Small intestine (tissue), 16 donors: ENCODE results near the gene PPP1R2B. TPM values are rescaled to one million over a fixed set of nuclear protein-coding genes. Genes with fewer than 3 reads are reported as not detected.

Source experiments
- DNase-seq, 2 donors: peaks; one replicate each; pipeline versions ENCODE4 v3.0.0 to v3.0.0-alpha.2; 2013
- FAIRE-seq: peaks from 2 replicates; lab custom pipeline; 2012; peaks lifted over from hg19 to GRCh38; lab: Jason Lieb, UNC
- H3K27ac ChIP-seq, 3 donors: one replicate each; pipeline ENCODE4 v1.5.1; 2013; ENCODE audit warnings: low read length in 2 of 3, mild to moderate bottlenecking in 2 of 3, control low read depth in 1 of 3, inconsistent platforms in 1 of 3, low read depth in 1 of 3, moderate library complexity in 1 of 3
- H3K27me3 ChIP-seq, 3 donors: one replicate each; pipeline ENCODE4 v1.6.1; 2013; ENCODE audit warnings: low read length in 3 of 3, inconsistent platforms in 1 of 3; ENCODE audit not compliant: control insufficient read depth in 3 of 3, insufficient read depth in 3 of 3
- H3K36me3 ChIP-seq, 3 donors: one replicate each; pipeline ENCODE4 v1.6.1; 2013; ENCODE audit warnings: low read length in 3 of 3, inconsistent platforms in 1 of 3, low read depth in 1 of 3, mild to moderate bottlenecking in 1 of 3, moderate library complexity in 1 of 3; ENCODE audit not compliant: control insufficient read depth in 3 of 3, insufficient read depth in 2 of 3
- H3K4me1 ChIP-seq, 3 donors: one replicate each; pipeline ENCODE4 v1.6.1; 2013; ENCODE audit warnings: low read length in 2 of 3, inconsistent platforms in 1 of 3, low read depth in 1 of 3, mild to moderate bottlenecking in 1 of 3, moderate library complexity in 1 of 3; ENCODE audit not compliant: control insufficient read depth in 3 of 3, insufficient read depth in 2 of 3
- H3K4me3 ChIP-seq, 3 donors: one replicate each; pipeline ENCODE4 v1.5.1; 2013; ENCODE audit warnings: low read length in 3 of 3, control low read depth in 1 of 3, inconsistent platforms in 1 of 3, low read depth in 1 of 3, mild to moderate bottlenecking in 1 of 3, moderate library complexity in 1 of 3
- H3K9me3 ChIP-seq, 2 donors: one replicate each; pipeline ENCODE4 v1.6.1; 2013; ENCODE audit warnings: low read depth in 1 of 2, low read length in 1 of 2; ENCODE audit not compliant: control insufficient read depth in 2 of 2, insufficient read depth in 1 of 2
- WGBS, 3 donors: extraction: QIAGEN DNeasy Blood & Tissue Kit; methylation state at CpG; one replicate each; pipeline ENCODE4 v1.1.7; 2013; 5-methylcytosine and 5-hydroxymethylcytosine counted together
- long read RNA-seq, 10 donors: transcript quantifications; one replicate each; lab custom pipeline, GENCODE V29; 2026
- polyA plus RNA-seq, 4 donors: library from polyadenylated mRNA; stranded (reverse) in 3 of 4; unstranded in 1 of 4; fragments of 200-250 nt in 3 of 4; fragments of 120-200 nt in 1 of 4; gene quantifications; one replicate each; pipeline versions ENCODE4 v1.2.1 to v1.2.3, GENCODE V29; 2013
- donor health status: healthy with polysubstance abuse.
- donor health status: control.
- donor health status: control.
- donor health status: Bipolar disorder and iron deficiency.
- donor health status: healthy.

PPP1R2B gene
- under 1 TPM in 2 of 4 donors, not detected in 2; 0.03 to 0.10 TPM for polyA plus RNA-seq
- long read RNA-seq, donor 1, result 0 reads
- long read RNA-seq, donor 2, result 0 reads
- long read RNA-seq, donor 3, result 0 reads
- long read RNA-seq, donor 4, result 0 reads
- long read RNA-seq, donor 5, result 0 reads
- long read RNA-seq, donor 6, partial matches to known transcripts, result 0 of 1 reads
- long read RNA-seq, donor 6, other reads (novel, unspliced or antisense), result 0 of 1 reads
- long read RNA-seq, donor 7, result 0 reads
- long read RNA-seq, donor 8, result 0 reads
- long read RNA-seq, donor 9, result 0 reads
- long read RNA-seq, donor 10, result 0 reads

DNA sequence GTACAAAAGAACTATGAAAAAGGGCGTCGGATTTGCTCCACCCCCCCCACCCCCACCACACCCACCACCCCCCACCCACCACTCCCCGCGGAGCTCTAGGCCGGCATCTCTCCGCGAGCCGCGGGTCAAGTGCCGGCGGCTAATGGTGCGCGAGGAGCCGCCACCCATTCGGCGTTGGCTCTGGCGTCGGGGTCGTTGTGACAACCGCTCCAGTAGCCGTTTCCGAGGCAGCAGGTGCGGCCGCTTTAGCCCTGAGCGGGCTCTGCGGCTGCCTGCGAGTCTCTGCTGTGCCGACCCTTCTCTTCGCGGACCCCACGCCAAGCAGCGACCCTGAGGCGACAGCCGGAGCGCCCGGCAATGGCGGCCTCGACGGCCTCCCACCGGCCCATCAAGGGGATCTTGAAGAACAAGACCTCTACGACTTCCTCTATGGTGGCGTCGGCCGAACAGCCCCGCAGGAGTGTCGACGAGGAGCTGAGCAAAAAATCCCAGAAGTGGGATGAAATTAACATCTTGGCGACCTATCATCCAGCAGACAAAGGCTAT, at the start of gene PPP1R2B:
PPP1R2B (plus strand) TSS at position 90 of the 546 bp plus-strand sequence; CDS start at position 358, 268 bp downstream.
- 48 to 64% (median 54%) methylated on average over 48 of the region's 48 CpGs for WGBS, 3 donors
- Histone ChIP-seq H3K36me3 (no peaks in the 10 kb centered on the region), H3K4me3 (no peak within 1 kb of the TSS), H3K9me3 (no peaks in the 10 kb centered on the region), H3K27me3 (peaks cover 0 to 8% (median 6%) of the 10 kb centered on the region in 3 donors), H3K4me1 (no peaks in the 10 kb centered on the region), H3K27ac (no peak within 1 kb of the TSS)
- DNase-seq (no peak), FAIRE-seq (no peak)

DNA sequence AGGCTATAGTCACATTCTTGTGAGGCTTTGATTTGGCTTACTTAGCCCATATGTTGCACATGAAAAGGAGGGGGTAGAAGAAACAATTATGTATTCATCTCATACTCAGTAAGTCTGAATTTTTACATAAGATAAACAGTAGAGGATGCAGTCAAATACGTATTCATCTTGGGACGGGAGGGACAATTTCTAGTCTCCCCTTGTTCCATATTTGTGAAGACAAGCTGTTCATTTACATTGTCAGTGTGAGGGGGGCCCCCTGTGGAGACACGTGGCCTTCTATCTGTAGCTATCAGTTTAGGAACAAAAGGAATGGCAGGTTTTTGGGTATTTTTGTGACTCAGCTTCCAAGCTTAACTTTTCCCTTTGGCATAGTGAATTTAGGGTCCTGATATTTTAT, 49.2 kb upstream of the PPP1R2B start:
- FAIRE-seq, result no peak
- 68 to 80% (median 76%) methylated on average over 3 of the region's 3 CpGs for WGBS, 3 donors
- H3K36me3 ChIP-seq, result no peaks in the 10 kb centered on the region
- H3K4me1 ChIP-seq, result peaks cover 0 to 5% (median 0%) of the 10 kb centered on the region in 3 donors
- no peak overlapping the region for H3K27ac ChIP-seq
- H3K4me3 ChIP-seq, result no peak overlapping the region
- H3K27me3 ChIP-seq, result no peaks in the 10 kb centered on the region
- DNase-seq, result no peak
- no peaks in the 10 kb centered on the region for H3K9me3 ChIP-seq

DNA sequence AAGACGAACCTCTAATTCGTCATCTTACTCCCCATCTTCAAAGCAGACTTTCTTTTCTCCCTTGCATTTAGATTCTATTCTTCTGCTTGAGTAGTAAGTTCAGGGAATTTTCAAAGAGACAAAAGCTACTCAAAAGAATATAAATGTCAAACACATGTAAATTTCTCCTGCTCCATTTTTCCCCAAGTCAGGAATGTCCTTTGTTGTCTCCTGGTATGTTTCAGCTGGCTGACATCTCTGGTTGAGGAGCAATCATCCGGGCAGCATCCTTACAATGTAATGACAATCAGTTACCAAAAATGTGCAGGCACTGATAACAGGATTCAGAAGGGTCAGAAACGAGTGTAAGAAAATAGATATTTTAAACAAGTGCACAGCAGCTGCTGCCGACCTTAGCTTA, 47.6 kb upstream of the PPP1R2B start:
- no peaks in the 10 kb centered on the region for H3K36me3 ChIP-seq
- H3K4me3 ChIP-seq, result no peak overlapping the region
- WGBS, 3 donors, result 79 to 85% (median 84%) methylated on average over 5 of the region's 5 CpGs
- peaks cover 0 to 3% of the 10 kb centered on the region in 2 donors for H3K9me3 ChIP-seq
- H3K27me3 ChIP-seq, result no peaks in the 10 kb centered on the region
- FAIRE-seq (no peak), DNase-seq (no peak)
- no peak overlapping the region for H3K27ac ChIP-seq
- peaks cover 0 to 5% (median 0%) of the 10 kb centered on the region in 3 donors for H3K4me1 ChIP-seq

DNA sequence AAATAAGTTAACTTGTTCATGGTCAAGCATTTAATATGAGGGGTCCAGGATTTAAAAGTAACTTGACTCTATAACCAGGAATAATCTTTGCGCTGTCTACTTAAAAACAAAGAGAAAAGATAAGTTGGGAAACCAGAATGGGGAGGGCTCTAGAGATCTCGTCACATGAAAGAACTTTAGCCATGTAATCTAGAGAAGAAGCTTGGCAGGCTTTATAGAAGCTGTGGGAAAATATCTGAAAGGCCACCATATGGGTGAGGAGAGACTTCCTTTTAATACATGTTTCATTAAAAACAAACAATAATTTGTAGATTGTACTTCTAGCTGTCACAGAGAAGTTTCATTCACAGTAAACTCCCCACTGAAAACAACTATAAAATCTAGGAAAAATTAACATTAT, 46.7 kb upstream of the PPP1R2B start:
- DNase-seq (no peak), FAIRE-seq (no peak)
- 51 to 54% (median 52%) methylated on average over 2 of the region's 2 CpGs for WGBS, 3 donors
- Histone ChIP-seq H3K27ac (no peak overlapping the region), H3K4me1 (peaks cover 0 to 5% (median 0%) of the 10 kb centered on the region in 3 donors), H3K36me3 (no peaks in the 10 kb centered on the region), H3K4me3 (no peak overlapping the region), H3K9me3 (peaks cover 0 to 3% of the 10 kb centered on the region in 2 donors), H3K27me3 (no peaks in the 10 kb centered on the region)

DNA sequence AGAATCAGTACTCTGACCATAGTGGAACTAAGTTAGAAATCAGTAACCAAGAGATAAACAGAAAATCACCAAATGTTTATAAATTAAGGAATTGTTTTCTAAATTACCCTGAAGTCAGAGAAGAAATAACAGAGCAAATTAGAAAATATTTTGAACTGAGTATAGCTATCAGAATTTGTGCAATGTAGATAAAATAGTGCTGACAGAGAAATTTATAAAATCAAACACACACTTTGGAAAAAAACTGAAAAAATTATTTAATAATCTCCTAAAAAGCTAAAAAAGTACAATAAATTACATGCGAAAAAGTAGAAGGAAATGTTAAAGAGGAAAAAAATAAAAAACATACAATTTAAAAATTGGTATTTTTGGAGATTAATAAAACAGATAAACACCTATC, 37.1 kb upstream of the PPP1R2B start:
- Histone ChIP-seq H3K36me3 (no peaks in the 10 kb centered on the region), H3K4me1 (no peaks in the 10 kb centered on the region), H3K27me3 (no peaks in the 10 kb centered on the region), H3K4me3 (no peak overlapping the region), H3K9me3 (no peaks in the 10 kb centered on the region), H3K27ac (no peak overlapping the region)
- DNase-seq (no peak), FAIRE-seq (no peak)
- WGBS, 3 donors, result 95 to 96% (median 96%) methylated on average over 1 of the region's 1 CpG

DNA sequence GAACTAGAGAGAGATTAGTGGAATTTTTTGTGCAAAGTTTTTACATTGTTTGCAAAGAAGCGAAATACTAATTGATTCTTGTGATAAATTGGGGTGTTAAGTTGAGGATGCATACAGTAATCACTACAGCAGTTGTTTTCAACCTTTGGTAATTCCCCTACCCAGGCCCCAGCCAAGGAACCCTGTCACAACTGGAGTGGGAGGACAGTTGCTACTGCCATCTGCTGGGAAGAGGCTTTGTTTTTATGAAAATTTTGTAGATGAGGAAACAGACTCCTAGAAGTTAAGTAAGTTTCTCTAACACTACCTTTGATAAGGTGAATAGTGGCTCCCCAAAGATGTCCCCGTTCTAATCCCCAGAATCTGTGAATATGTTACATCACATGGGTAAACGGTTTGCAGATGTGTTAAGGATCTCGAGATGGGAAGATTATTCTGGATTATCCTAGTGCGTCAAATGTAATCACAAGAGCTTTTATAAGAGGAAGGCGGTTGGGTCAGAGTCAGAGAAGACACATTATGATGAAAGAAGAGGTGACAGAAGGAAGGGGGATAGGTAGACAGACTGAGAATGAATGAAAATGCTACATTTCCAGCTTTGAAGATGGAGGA, 34.0 kb upstream of the PPP1R2B start:
- no peak overlapping the region for H3K27ac ChIP-seq
- H3K4me1 ChIP-seq, result no peaks in the 10 kb centered on the region
- H3K4me3 ChIP-seq, result no peak overlapping the region
- no peaks in the 10 kb centered on the region for H3K9me3 ChIP-seq
- 48 to 68% (median 51%) methylated on average over 6 of the region's 6 CpGs for WGBS, 3 donors
- H3K27me3 ChIP-seq, result no peaks in the 10 kb centered on the region
- DNase-seq (peak; percentile 21 to 57), FAIRE-seq (no peak)
- H3K36me3 ChIP-seq, result no peaks in the 10 kb centered on the region

DNA sequence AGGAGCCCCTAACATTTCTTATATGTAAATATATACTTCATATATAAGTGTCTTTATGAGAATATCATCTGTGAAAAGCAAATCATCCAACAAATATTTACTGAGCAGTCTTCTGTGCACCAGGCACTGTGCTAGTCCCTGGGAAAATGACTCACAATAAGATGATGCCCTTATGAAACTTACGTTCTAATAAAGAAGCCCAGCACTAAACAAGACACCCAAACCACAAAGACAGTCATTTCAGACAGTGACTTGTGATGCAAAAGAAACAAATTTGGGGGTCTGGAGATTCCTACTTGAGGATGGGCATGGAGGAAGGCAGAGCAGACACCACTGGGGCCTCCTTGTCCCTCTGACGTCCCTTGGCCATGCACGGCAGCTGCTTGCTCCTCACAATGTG, 30.6 kb upstream of the PPP1R2B start:
- H3K4me1 ChIP-seq, result no peaks in the 10 kb centered on the region
- WGBS, 3 donors, result 80 to 88% (median 81%) methylated on average over 3 of the region's 3 CpGs
- DNase-seq (no peak), FAIRE-seq (no peak)
- H3K4me3 ChIP-seq, result no peak overlapping the region
- H3K9me3 ChIP-seq, result no peaks in the 10 kb centered on the region
- no peaks in the 10 kb centered on the region for H3K27me3 ChIP-seq
- H3K36me3 ChIP-seq, result no peaks in the 10 kb centered on the region
- H3K27ac ChIP-seq, result no peak overlapping the region

DNA sequence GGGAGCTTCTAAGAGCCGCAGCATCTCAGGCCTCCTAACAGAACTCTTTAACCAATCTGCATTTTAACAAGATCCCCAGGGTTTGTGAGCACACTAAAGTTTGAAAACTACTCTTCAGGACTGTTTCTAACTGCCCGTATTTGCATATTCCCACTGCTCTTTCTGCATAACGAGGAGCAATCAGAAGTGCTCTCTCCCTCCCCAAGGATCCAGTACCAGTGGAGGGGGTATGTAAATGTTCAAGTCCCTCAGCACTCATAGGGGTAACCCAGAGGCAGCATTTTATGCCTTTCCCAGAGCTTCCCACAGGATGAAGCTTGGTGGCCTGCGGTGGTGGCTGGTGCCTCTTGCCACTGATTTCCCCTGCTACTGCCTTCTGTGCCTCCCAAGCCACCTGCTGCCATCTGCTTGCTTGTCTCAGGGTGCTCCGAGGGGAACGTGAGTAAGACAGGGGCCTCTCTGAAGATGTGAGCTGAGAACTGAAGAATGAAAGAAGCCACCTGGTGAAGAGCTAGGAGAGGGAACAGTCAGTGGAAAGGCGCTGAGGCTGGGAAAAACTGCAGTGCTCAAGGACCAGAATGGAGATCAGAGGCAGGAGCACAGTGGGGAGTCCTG, 30.0 kb upstream of the PPP1R2B start:
- Histone ChIP-seq H3K27ac (no peak overlapping the region), H3K4me3 (no peak overlapping the region), H3K4me1 (no peaks in the 10 kb centered on the region), H3K36me3 (no peaks in the 10 kb centered on the region), H3K9me3 (no peaks in the 10 kb centered on the region), H3K27me3 (no peaks in the 10 kb centered on the region)
- FAIRE-seq, result no peak
- no peak for DNase-seq
- 77 to 80% (median 80%) methylated on average over 7 of the region's 7 CpGs for WGBS, 3 donors
